ENCODE data around the gene TMEM135.

- TF ChIP-seq CTCF (IDR thresholded peaks at IDR 0.05) (no peak), EZH2 (IDR thresholded peaks at IDR 0.05) (no peak)
Observed at GRCh38 chr11:87110443-87111131, 72.9 kb downstream of the TMEM135 start.

Measured in neural progenitor cell (in vitro differentiated cells).